Urinary bladder (tissue), 4 donors: ENCODE results near the gene BRPF1. TPM values are rescaled to one million over a fixed set of nuclear protein-coding genes. Genes with fewer than 3 reads are reported as not detected.

ENCODE experiments used
- DNase-seq: peaks from one replicate; pipeline ENCODE4 v3.0.0-alpha.2; 2015; ENCODE audit errors: extremely low spot score
- H3K27ac ChIP-seq: one replicate; pipeline ENCODE4 v1.5.1; 2013; ENCODE audit warnings: low read depth, mild to moderate bottlenecking, moderate library complexity
- H3K36me3 ChIP-seq: one replicate; pipeline ENCODE4 v1.6.1; 2013; ENCODE audit warnings: mild to moderate bottlenecking, moderate library complexity; ENCODE audit not compliant: insufficient read depth
- H3K4me1 ChIP-seq: one replicate; pipeline ENCODE4 v1.6.1; 2013; ENCODE audit warnings: mild to moderate bottlenecking, moderate library complexity; ENCODE audit not compliant: insufficient read depth
- H3K4me3 ChIP-seq: one replicate; pipeline ENCODE4 v1.5.1; 2013; ENCODE audit warnings: low read depth, low read length
- WGBS: extraction: QIAGEN DNeasy Blood & Tissue Kit; methylation state at CpG from one replicate; pipeline ENCODE4 v1.1.7; 2013; 5-methylcytosine and 5-hydroxymethylcytosine counted together
- polyA plus RNA-seq: library from polyadenylated mRNA; stranded (reverse); fragments of 200-250 nt; gene quantifications from one replicate; pipeline ENCODE4 v1.2.3, GENCODE V29; 2013
- total RNA-seq: library from RNA; depleted of rRNA; stranded (reverse); fragments of >200 nt; gene quantifications from one replicate; pipeline ENCODE4 v1.2.3, GENCODE V29; 2014
- donor health status: healthy with polysubstance abuse.
- donor health status: healthy.

Gene BRPF1
- total and polyA plus RNA-seq, 2 donors, result 11.0 to 13.8 TPM

GRCh38 chr3:9730657-9731205, 804 bp upstream of the BRPF1 start:
- no peak for DNase-seq
- Histone ChIP-seq H3K4me1 (no peaks in the 10 kb centered on the region), H3K36me3 (no peaks in the 10 kb centered on the region), H3K27ac (peak overlapping the region; percentile 43), H3K4me3 (peak overlapping the region; percentile 98)
- WGBS, result under 1% methylated on average over 17 of the region's 17 CpGs

- WGBS, result 3% methylated on average over 41 of the region's 41 CpGs
- DNase-seq, result no peak
- Histone ChIP-seq H3K36me3 (no peaks in the 10 kb centered on the region), H3K4me3 (peak overlapping the region; percentile 98), H3K4me1 (no peaks in the 10 kb centered on the region), H3K27ac (peak overlapping the region; percentile 93)
Measured at GRCh38 chr3:9732080-9732739, 675 bp downstream of the BRPF1 start.

GRCh38 chr3:9732740-9733115, 1.2 kb downstream of the BRPF1 start:
- Histone ChIP-seq H3K36me3 (no peaks in the 10 kb centered on the region), H3K27ac (no peak overlapping the region), H3K4me3 (peak overlapping the region; percentile 98), H3K4me1 (no peaks in the 10 kb centered on the region)
- WGBS, result 43% methylated on average over 7 of the region's 7 CpGs
- no peak for DNase-seq

- Histone ChIP-seq H3K27ac (no peak overlapping the region), H3K4me1 (no peaks in the 10 kb centered on the region), H3K36me3 (peaks cover 3% of the 10 kb centered on the region), H3K4me3 (no peak overlapping the region)
- WGBS, result 75% methylated on average over 2 of the region's 2 CpGs
- no peak for DNase-seq
Measured at GRCh38 chr3:9736831-9737230, 5.3 kb downstream of the BRPF1 start.

GRCh38 chr3:9739181-9739580, 7.6 kb downstream of the BRPF1 start:
- H3K4me1 ChIP-seq, result no peaks in the 10 kb centered on the region
- no peak overlapping the region for H3K4me3 ChIP-seq
- peaks cover 8% of the 10 kb centered on the region for H3K36me3 ChIP-seq
- DNase-seq, result no peak
- H3K27ac ChIP-seq, result no peak overlapping the region
- 94% methylated on average over 15 of the region's 15 CpGs for WGBS

GRCh38 chr3:9742560-9742959, 11.0 kb downstream of the BRPF1 start:
- H3K4me1 ChIP-seq, result no peaks in the 10 kb centered on the region
- H3K36me3 ChIP-seq, result peaks cover 9% of the 10 kb centered on the region
- DNase-seq, result no peak
- H3K27ac ChIP-seq, result no peak overlapping the region
- 95% methylated on average over 1 of the region's 1 CpG for WGBS
- H3K4me3 ChIP-seq, result no peak overlapping the region

GRCh38 chr3:9743548-9743947, 12.0 kb downstream of the BRPF1 start:
- no peak for DNase-seq
- peaks cover 9% of the 10 kb centered on the region for H3K36me3 ChIP-seq
- H3K4me3 ChIP-seq, result no peak overlapping the region
- no peak overlapping the region for H3K27ac ChIP-seq
- 96% methylated on average over 18 of the region's 18 CpGs for WGBS
- H3K4me1 ChIP-seq, result no peaks in the 10 kb centered on the region

- 96% methylated on average over 13 of the region's 13 CpGs for WGBS
Measured at GRCh38 chr3:9744162-9744561, 12.6 kb downstream of the BRPF1 start.

GRCh38 chr3:9745521-9745920, 14.0 kb downstream of the BRPF1 start:
- 93% methylated on average over 12 of the region's 12 CpGs for whole genome bisulfite sequencing
- H3K4me1 ChIP-seq, result no peaks in the 10 kb centered on the region
- H3K27ac ChIP-seq, result no peak overlapping the region
- DNase-seq, result no peak
- peaks cover 6% of the 10 kb centered on the region for H3K36me3 ChIP-seq
- no peak overlapping the region for H3K4me3 ChIP-seq

More at GRCh38 chr3:9744162-9744561, 12.6 kb downstream of the BRPF1 start:
- Histone ChIP-seq H3K4me1 (no peaks in the 10 kb centered on the region), H3K27ac (no peak overlapping the region), H3K4me3 (no peak overlapping the region), H3K36me3 (peaks cover 8% of the 10 kb centered on the region)
- DNase-seq, result no peak

GRCh38 chr3:9746330-9746729, 14.8 kb downstream of the BRPF1 start:
- Histone ChIP-seq H3K36me3 (peaks cover 6% of the 10 kb centered on the region), H3K4me3 (no peak overlapping the region), H3K27ac (no peak overlapping the region), H3K4me1 (no peaks in the 10 kb centered on the region)
- DNase-seq, result no peak
- WGBS, result 75% methylated on average over 5 of the region's 5 CpGs

GRCh38 chr3:9747267-9747666, 15.7 kb downstream of the BRPF1 start:
- Histone ChIP-seq H3K4me3 (no peak overlapping the region), H3K36me3 (peaks cover 4% of the 10 kb centered on the region), H3K27ac (no peak overlapping the region), H3K4me1 (no peaks in the 10 kb centered on the region)
- no peak for DNase-seq
- 89% methylated on average over 8 of the region's 8 CpGs for WGBS

- 98% methylated on average over 2 of the region's 2 CpGs for WGBS
- H3K36me3 ChIP-seq, result peaks cover 2% of the 10 kb centered on the region
- no peak for DNase-seq
- no peaks in the 10 kb centered on the region for H3K4me1 ChIP-seq
- no peak overlapping the region for H3K27ac ChIP-seq
- no peak overlapping the region for H3K4me3 ChIP-seq
Measured at GRCh38 chr3:9748031-9748430, 16.5 kb downstream of the BRPF1 start.

GRCh38 chr3:9749296-9749644, 17.7 kb downstream of the BRPF1 start:
- H3K4me1 ChIP-seq, result no peaks in the 10 kb centered on the region
- WGBS, result 1% methylated on average over 19 of the region's 19 CpGs
- DNase-seq, result no peak
- H3K4me3 ChIP-seq, result peak overlapping the region; percentile 39
- H3K27ac ChIP-seq, result peak overlapping the region; percentile 58
- peaks cover under 1% of the 10 kb centered on the region for H3K36me3 ChIP-seq

GRCh38 chr3:9749645-9750555, 18.4 kb downstream of the BRPF1 start, which contains the start of gene OGG1:
Gene OGG1, plus strand, starts transcription at chr3:9749952. Its CDS starts 335 bp downstream, at chr3:9750287.
- Histone ChIP-seq H3K36me3 (no peaks in the 10 kb centered on the region), H3K4me1 (no peaks in the 10 kb centered on the region), H3K27ac (peak within 1 kb of the TSS; percentile 58), H3K4me3 (peak within 1 kb of the TSS; percentile 39)
- peak; percentile 96 for DNase-seq
- under 1% methylated on average over 60 of the region's 60 CpGs for WGBS
